Activated B cell treated with CpG ODN at 0.5 μM for 24 hours (primary cell): ENCODE data around the gene LY86. TPM values are rescaled to one million over a fixed set of nuclear protein-coding genes. Genes with fewer than 3 reads are reported as not detected.

Experiments
- ATAC-seq: fragments of 200-7000 bp; cut with Tn5 transposase; one replicate; pipeline ENCODE4 v1.10.0; 2021; ENCODE audit warnings: low read depth, mild to moderate bottlenecking, moderate library complexity
- CTCF ChIA-PET: fragments of 350-600 bp; sonication (Branson Sonifier 250); formaldehyde crosslinking; loops from one replicate; lab custom pipeline; 2021; ENCODE audit warnings: antibody characterized with exemption; lab: Charles Lee
- POLR2A ChIA-PET: fragments of 350-600 bp; sonication (Branson Sonifier 250); formaldehyde crosslinking; loops from one replicate; lab custom pipeline; 2021; ENCODE audit warnings: antibody characterized with exemption; lab: Charles Lee
- DNase-seq: peaks from one replicate; pipeline ENCODE4 v3.0.0; 2022
- H3K27ac Mint-ChIP-seq: one replicate; pipeline ENCODE4 v1.8.0; 2020; ENCODE audit warnings: mixed read lengths
- H3K27me3 Mint-ChIP-seq: one replicate; pipeline ENCODE4 v1.8.0; 2021; ENCODE audit warnings: mixed read lengths
- H3K36me3 Mint-ChIP-seq: one replicate; pipeline ENCODE4 v1.8.0; 2021; ENCODE audit warnings: low read depth, mixed read lengths
- H3K4me1 Mint-ChIP-seq: one replicate; pipeline ENCODE4 v1.8.0; 2021; ENCODE audit warnings: mixed read lengths
- H3K4me3 Mint-ChIP-seq: one replicate; pipeline ENCODE4 v1.8.0; 2020; ENCODE audit warnings: mild to moderate bottlenecking, mixed read lengths
- H3K9me3 Mint-ChIP-seq: one replicate; pipeline ENCODE4 v1.8.0; 2020; ENCODE audit warnings: mixed read lengths
- intact Hi-C: fragments of 100-400 bp; cut with micrococcal nuclease; formaldehyde crosslinking; loops from one replicate; pipeline ENCODE4 v1.15.1; 2024
- total RNA-seq: library from RNA; stranded (reverse); gene quantifications from 2 replicates; pipeline ENCODE4 v1.2.3, GENCODE V29; 2022
- TF ChIP-seq, protein P1 (sequence below): fragments of 200-600 bp; IDR thresholded peaks from one replicate; pipeline ENCODE4 v1.8.0; 2022; ENCODE audit warnings: antibody characterized with exemption, mild to moderate bottlenecking

The LY86 gene
- total RNA-seq, 1 donor from 2014 or later: 58.1 TPM

DNA sequence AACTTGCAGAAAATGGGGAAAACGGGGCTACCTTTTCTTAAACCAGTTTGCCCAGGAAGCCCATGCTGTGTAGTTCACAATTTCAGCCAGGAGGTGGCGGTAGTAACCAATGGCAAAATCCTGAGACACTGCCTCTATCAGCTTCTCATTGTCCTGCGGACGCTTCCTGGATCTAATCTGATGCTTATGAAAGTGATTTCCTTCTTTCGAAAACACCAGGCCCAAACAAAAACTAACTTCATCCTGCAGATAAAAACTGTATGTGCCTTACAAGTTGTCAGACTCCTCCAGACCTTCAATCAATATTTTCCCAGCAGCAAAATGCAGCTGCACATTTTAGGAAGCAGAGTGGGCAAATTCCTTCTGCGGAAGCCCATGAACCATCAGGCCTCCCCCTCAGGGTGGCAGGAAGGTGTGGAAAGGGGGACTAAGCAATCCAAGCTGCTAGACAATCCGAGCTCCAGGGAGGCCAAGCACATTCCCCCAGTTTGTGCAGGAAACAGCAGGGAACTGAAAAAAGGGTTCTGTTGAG lies 88.5 kb downstream of the LY86 start:
- intact Hi-C loops: loop anchor here (1.0 to 5.0 kb wide), 10 partner anchors 48 to 1542 kb away; partner anchors contain the start of genes CAGE1 and RIOK1
- CTCF ChIA-PET: interaction anchor here (0.7 to 2.9 kb wide), 27 partner anchors 11 to 1542 kb away, joined by 3 to 24 read pairs (median 3); no protein-coding TSS in a partner anchor
- Mint-ChIP-seq H3K27ac (no peak overlapping the region), H3K27me3 (peaks cover 6% of the 10 kb centered on the region), H3K4me3 (no peak overlapping the region), H3K9me3 (no peaks in the 10 kb centered on the region), H3K4me1 (peaks cover 8% of the 10 kb centered on the region), H3K36me3 (no peaks in the 10 kb centered on the region)
- peak; percentile 65 for DNase-seq
- ATAC-seq: peak; percentile 94
- TF ChIP-seq, protein P1, sequence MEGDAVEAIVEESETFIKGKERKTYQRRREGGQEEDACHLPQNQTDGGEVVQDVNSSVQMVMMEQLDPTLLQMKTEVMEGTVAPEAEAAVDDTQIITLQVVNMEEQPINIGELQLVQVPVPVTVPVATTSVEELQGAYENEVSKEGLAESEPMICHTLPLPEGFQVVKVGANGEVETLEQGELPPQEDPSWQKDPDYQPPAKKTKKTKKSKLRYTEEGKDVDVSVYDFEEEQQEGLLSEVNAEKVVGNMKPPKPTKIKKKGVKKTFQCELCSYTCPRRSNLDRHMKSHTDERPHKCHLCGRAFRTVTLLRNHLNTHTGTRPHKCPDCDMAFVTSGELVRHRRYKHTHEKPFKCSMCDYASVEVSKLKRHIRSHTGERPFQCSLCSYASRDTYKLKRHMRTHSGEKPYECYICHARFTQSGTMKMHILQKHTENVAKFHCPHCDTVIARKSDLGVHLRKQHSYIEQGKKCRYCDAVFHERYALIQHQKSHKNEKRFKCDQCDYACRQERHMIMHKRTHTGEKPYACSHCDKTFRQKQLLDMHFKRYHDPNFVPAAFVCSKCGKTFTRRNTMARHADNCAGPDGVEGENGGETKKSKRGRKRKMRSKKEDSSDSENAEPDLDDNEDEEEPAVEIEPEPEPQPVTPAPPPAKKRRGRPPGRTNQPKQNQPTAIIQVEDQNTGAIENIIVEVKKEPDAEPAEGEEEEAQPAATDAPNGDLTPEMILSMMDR: peak; percentile 95
- POLR2A ChIA-PET: no interaction called here

- ChIA-PET CTCF (interaction anchor here (0.7 to 2.6 kb wide), 7 partner anchors 16 to 937 kb away, joined by 3 to 24 read pairs (median 8); no protein-coding TSS in a partner anchor), POLR2A (no interaction called here)
- peaks cover 8% of the 10 kb centered on the region for H3K4me1 Mint-ChIP-seq
- no peak overlapping the region for H3K27ac Mint-ChIP-seq
- TF ChIP-seq, protein P1: no peak
- DNase-seq: no peak
- H3K4me3 Mint-ChIP-seq: no peak overlapping the region
- intact Hi-C loops: loop anchor here (5.0 kb wide), 3 partner anchors 409 to 1379 kb away; partner anchors contain the start of genes CAGE1 and RIOK1
- ATAC-seq: no peak
- no peaks in the 10 kb centered on the region for H3K9me3 Mint-ChIP-seq
- no peaks in the 10 kb centered on the region for H3K36me3 Mint-ChIP-seq
- peaks cover 6% of the 10 kb centered on the region for H3K27me3 Mint-ChIP-seq
Observed at GRCh38 chr6:6678185-6678671, 89.7 kb downstream of the LY86 start.

- Mint-ChIP-seq H3K4me1 (peaks cover 8% of the 10 kb centered on the region), H3K27me3 (peaks cover 6% of the 10 kb centered on the region), H3K36me3 (no peaks in the 10 kb centered on the region), H3K9me3 (no peaks in the 10 kb centered on the region), H3K4me3 (no peak overlapping the region), H3K27ac (no peak overlapping the region)
- POLR2A ChIA-PET: no interaction called here
- TF ChIP-seq, protein P1: no peak
- intact Hi-C loops: loop anchor here (5.0 kb wide), 3 partner anchors 408 to 1378 kb away; partner anchors contain the start of genes CAGE1 and RIOK1
- no peak for DNase-seq
- ATAC-seq: no peak
- CTCF ChIA-PET: interaction anchor here (0.7 kb wide), 1 partner anchor 558 kb away, joined by 3 read pairs; no protein-coding TSS in a partner anchor
Observed at GRCh38 chr6:6678811-6679210, 90.3 kb downstream of the LY86 start.

- peaks cover 6% of the 10 kb centered on the region for H3K27me3 Mint-ChIP-seq
- H3K9me3 Mint-ChIP-seq: no peaks in the 10 kb centered on the region
- no peak for DNase-seq
- no peaks in the 10 kb centered on the region for H3K36me3 Mint-ChIP-seq
- ATAC-seq: no peak
- H3K27ac Mint-ChIP-seq: no peak overlapping the region
- POLR2A ChIA-PET: no interaction called here
- no peak overlapping the region for H3K4me3 Mint-ChIP-seq
- H3K4me1 Mint-ChIP-seq: peaks cover 16% of the 10 kb centered on the region
- CTCF ChIA-PET: no interaction called here
- TF ChIP-seq, protein P1: no peak
- intact Hi-C loops: loop anchor here (5.0 kb wide), 3 partner anchors 408 to 1378 kb away; partner anchors contain the start of genes CAGE1 and RIOK1
Observed at GRCh38 chr6:6679633-6680032, 91.1 kb downstream of the LY86 start.

DNA sequence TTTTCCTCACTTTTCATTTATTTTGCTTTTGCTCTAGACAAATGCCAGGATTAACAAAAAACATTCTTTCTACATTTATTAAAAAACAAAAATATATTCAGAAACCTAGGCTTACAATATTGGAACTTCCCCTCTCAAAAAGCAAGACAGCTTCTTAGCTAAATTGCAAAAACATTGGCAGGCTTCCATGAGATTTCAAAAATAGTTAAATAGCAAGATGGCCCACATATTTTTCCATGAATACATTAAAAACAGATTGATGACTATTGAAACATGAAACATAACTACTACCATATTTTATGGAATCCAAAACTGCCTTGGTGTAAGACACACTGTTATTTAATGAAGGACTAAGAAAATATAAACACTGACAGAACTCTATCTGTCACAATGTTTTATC lies 92.0 kb downstream of the LY86 start:
- Mint-ChIP-seq H3K36me3 (no peaks in the 10 kb centered on the region), H3K4me1 (peaks cover 19% of the 10 kb centered on the region), H3K9me3 (no peaks in the 10 kb centered on the region), H3K4me3 (no peak overlapping the region), H3K27ac (no peak overlapping the region), H3K27me3 (peaks cover 6% of the 10 kb centered on the region)
- ChIA-PET CTCF (no interaction called here), POLR2A (no interaction called here)
- ATAC-seq (no peak), DNase-seq (no peak)
- TF ChIP-seq, protein P1: no peak
- intact Hi-C loops: no loop called here
